Right ventricle myocardium superior (tissue), 1 donor: ENCODE data around the gene FXYD2. TPM values are rescaled to one million over a fixed set of nuclear protein-coding genes. Genes with fewer than 3 reads are reported as not detected.
A peak's percentile ranks its signal among the peaks of the same experiment; 100 is the strongest.

Experiments
- ATAC-seq: fragments of 200-7000 bp; cut with Tn5 transposase; one replicate; pipeline ENCODE4 v1.9.1; 2020; ENCODE audit warnings: mild to moderate bottlenecking; ENCODE audit not compliant: poor library complexity
- DNase-seq: peaks from one replicate; pipeline ENCODE4 v3.0.0-alpha.2; 2020
- intact Hi-C: fragments of 100-400 bp; cut with DNase I; formaldehyde crosslinking; loops from one replicate; pipeline ENCODE4 v1.11.2; 2022
- total RNA-seq: library from RNA; stranded (reverse); fragmentation: NEBNext Ultra II Directional; extraction: Animal tissue kit (Norgen Biotek cat#: 25700); gene quantifications from one replicate; pipeline ENCODE4 v1.2.1, GENCODE V29; 2021
- donor health status: DM: no; HTN: yes; CAD: no; lungs with severe emphysema.

The FXYD2 gene
- total RNA-seq, 1 donor from 2014 or later, result 1.4 TPM

- no peak for ATAC-seq
- intact Hi-C loops, result no loop called here
- DNase-seq, result no peak
Measured at GRCh38 chr11:117860139-117860538, 35.6 kb upstream of the FXYD2 start.

DNA sequence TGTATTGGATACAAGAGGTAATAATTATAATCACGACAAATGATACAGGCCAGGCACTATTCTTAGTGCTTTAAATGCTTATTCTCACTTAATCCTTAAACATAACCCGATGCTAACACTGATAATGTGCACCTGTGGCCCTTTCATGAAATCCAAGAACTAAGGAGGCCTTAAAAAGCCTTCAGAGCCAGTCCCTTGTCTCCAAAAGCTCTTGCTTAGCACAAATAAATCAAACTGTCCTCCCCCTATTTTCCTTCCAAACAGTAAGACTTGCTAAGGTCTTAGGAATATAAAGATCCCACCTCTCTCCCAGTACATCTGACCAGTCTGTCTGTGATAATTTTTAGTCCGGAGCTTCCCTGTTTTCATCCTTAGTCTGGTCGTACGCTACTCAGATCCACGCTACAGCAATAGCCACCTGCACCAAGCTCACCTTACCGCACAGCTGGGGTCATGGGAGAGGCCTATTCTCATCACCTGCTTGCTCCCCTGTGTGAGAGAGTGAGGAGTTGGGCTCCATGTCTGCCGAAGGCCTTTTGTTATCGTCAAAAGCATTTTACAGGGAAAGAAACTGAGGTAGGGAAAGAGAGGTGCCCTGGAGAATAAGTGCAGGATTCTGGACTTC is 35.1 kb upstream of the FXYD2 start:
- intact Hi-C loops, result no loop called here
- ATAC-seq, result no peak
- DNase-seq, result no peak

- intact Hi-C loops, result no loop called here
- DNase-seq, result no peak
- no peak for ATAC-seq
Measured at GRCh38 chr11:117859061-117859460, 34.5 kb upstream of the FXYD2 start.

DNA sequence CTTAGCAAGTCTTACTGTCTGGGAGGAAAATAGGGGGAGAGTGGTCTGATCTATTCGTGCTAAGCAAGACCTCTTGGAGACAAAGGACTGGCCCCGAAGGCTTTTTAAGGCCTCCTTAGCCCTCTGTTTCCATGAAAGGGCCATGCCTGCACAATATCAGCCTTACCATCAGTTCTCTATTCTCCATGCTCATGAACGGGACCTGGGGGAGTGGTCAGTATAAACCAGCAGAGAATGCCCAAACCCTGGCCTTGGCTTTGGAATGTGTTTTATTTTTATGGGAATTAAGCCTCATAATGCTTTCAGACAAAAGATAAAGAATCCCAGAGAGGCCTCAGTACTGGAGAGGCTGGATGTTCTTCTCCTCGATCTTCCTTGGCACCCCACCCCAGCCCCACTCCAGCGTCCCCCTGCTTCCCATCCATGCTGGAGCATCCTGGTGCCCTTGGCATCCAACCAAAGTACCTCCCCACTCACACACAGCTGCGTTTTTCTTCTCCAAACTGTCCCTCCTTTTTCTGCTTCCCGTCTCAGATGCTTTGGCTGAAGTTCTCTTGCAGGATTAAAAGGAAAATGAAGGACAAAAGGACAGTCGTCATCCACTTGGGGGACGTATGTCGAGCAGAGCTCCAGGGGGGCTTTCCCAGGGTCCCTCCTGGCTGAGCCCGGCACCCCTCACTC is 33.3 kb upstream of the FXYD2 start:
- intact Hi-C loops, result no loop called here
- DNase-seq (no peak), ATAC-seq (no peak)

GRCh38 chr11:117855912-117856651 is 31.5 kb upstream of the FXYD2 start:
- DNase-seq, result no peak
- no peak for ATAC-seq
- intact Hi-C loops, result no loop called here

- intact Hi-C loops, result no loop called here
- DNase-seq, result no peak
- ATAC-seq, result no peak
Measured at GRCh38 chr11:117855186-117855845, 30.8 kb upstream of the FXYD2 start.

DNA sequence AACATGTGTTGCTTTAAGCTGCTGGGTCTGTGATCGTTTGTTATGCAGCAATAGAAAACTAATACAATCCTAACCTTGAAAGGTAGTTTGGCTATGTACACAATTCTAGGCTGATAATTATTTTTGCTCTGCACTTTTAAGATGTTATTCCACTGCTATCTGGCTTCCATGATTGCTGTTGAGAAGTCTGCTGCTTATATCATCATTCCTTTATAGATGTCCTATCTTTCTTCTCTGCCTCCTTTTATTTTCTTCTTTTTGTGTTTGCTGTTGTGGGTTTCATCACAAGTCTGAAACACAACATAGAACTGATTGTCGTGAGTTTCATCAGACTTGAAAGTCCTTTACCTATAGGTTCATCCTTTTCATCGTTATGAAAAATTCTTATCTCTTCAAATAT is 27.8 kb upstream of the FXYD2 start:
- DNase-seq (no peak), ATAC-seq (no peak)
- intact Hi-C loops, result no loop called here

GRCh38 chr11:117851852-117852251 is 27.3 kb upstream of the FXYD2 start:
- DNase-seq, result no peak
- peak; percentile 62 for ATAC-seq
- intact Hi-C loops, result no loop called here

DNA sequence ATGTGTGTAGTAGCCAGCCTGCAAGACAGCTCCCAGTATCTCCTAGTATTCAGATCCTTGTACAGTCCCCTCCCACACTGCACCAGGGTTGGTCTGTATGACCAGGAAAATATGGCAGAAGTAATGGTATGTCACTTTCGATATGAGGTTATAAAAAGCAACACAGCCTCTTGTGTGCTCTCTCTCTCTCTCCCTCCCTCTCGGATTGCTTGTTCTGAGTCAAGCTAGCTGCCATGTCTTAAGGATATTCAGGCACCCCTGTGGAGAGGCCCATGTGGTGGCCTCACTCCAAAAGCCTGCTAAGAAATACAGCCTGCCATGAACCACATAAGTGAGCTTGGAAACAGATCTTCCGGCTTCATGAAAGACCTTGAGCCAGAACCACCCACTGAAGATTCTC is 26.6 kb upstream of the FXYD2 start:
- intact Hi-C loops, result no loop called here
- peak; percentile 70 for ATAC-seq
- DNase-seq, result no peak

GRCh38 chr11:117849781-117850414 is 25.4 kb upstream of the FXYD2 start:
- intact Hi-C loops, result loop anchor here (10.0 kb wide), 1 partner anchor 205 kb away; no protein-coding TSS in a partner anchor
- ATAC-seq, result no peak
- no peak for DNase-seq

DNA sequence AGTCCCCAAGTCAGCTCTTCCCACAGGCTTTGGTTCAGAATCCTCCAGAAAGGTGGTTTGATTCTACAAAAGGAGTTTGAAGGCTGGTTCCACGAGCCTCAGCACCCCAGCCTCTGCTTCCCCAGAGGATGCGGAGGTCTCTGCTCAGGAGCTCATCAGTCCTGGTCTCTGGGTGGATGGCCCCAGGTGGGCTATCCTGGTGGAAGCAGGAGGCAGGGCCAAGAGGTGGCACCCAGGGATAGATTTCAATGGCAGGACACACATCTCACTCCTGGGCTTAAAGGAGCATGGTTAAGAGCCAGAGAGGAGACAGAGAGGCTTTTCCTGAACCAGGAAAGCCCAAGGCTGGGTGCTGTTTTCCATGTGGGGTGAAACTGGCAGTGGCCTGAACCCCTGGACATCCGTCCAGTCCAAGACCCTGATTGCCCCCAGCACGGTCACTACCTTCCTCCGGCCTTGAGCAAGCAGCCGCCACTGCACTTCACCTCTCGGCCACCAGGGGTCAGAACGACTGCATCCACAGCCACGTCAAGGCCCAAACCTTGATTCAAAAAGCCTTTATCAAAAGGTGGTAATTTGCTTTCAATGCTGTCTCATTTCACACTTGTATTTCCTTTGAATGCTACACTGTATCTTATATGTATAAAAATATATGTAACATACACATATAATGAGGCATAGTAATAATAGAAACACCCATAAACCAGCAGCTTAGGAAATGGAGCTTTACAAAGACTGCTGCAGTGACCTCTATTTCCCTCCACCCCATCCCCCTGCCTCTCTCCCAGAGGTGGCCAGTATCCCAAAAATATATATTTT is 19.3 kb upstream of the FXYD2 start:
- intact Hi-C loops, result loop anchor here (1.0 to 10.0 kb wide), 3 partner anchors 63 to 211 kb away; no protein-coding TSS in a partner anchor
- DNase-seq (peak; percentile 91), ATAC-seq (peak; percentile 84)

- intact Hi-C loops, result loop anchor here (5.0 to 10.0 kb wide), 2 partner anchors 65 to 212 kb away; no protein-coding TSS in a partner anchor
Measured at GRCh38 chr11:117842131-117842941, 17.8 kb upstream of the FXYD2 start.

GRCh38 chr11:117841551-117842031 is 17.0 kb upstream of the FXYD2 start:
- intact Hi-C loops, result loop anchor here (5.0 to 10.0 kb wide), 2 partner anchors 66 to 213 kb away; no protein-coding TSS in a partner anchor
- DNase-seq (no peak), ATAC-seq (no peak)

More at GRCh38 chr11:117842131-117842941, 17.8 kb upstream of the FXYD2 start:
- no peak for DNase-seq
- ATAC-seq, result peak; percentile 41

DNA sequence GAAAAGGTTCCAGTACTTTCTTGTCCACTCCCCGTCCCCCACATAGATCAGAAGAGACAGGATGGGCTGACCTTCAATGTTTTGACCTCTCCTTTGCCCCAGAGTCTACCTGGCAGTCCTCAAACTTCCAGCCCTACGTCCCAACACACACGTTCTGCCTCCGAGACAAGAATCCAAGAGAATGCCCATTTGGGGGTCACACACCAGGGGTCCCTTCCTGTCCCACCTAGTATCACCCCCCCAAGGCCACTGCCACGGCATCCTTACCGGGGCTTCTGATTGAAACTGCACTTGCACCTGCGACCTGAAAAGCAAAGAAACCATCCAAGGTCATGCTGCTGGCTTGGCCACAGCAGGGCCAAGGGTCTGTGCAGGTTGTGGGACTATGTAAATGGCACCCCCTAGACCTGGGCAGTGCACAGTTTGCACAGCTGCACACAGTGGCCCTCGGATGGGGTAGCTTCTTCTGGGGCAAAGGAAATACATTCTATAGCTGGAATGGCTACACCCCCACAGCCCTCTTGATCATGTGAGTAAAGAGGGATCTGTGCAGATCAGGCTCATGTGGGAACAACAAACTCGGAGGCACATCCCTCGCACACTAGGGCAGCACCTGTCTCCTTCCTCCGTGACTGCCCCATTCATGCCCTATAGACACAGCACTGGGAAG is 16.5 kb upstream of the FXYD2 start:
- no peak for ATAC-seq
- intact Hi-C loops, result loop anchor here (5.0 to 10.0 kb wide), 2 partner anchors 66 to 214 kb away; no protein-coding TSS in a partner anchor
- DNase-seq, result no peak

GRCh38 chr11:117839936-117840813 is 15.6 kb upstream of the FXYD2 start:
- intact Hi-C loops, result loop anchor here (5.0 to 10.0 kb wide), 2 partner anchors 67 to 215 kb away; no protein-coding TSS in a partner anchor
- DNase-seq, result no peak
- no peak for ATAC-seq
